Cardiac muscle cell (in vitro differentiated cells and primary cell): ENCODE measurements around the gene ADORA2B. TPM values are rescaled to one million over a fixed set of nuclear protein-coding genes. Genes with fewer than 3 reads are reported as not detected.

ENCODE experiments used
- DNase-seq, 2 donors: peaks; one replicate each; pipeline versions ENCODE4 v3.0.0 to v3.0.0-alpha.2; 2010 to 2017; ENCODE audit warnings: low read depth in 1 of 2, low spot score in 1 of 2
- H3K27ac ChIP-seq: fragments of 200-600 bp; sonication (generic); 2 replicates; pipeline ENCODE4 v1.5.1; 2016
- H3K27me3 ChIP-seq: fragments of 200-600 bp; sonication (generic); 2 replicates; pipeline ENCODE4 v1.6.0; 2016; ENCODE audit warnings: control low read depth
- H3K36me3 ChIP-seq: fragments of 200-600 bp; sonication (generic); 2 replicates; pipeline ENCODE4 v1.5.1; 2016; ENCODE audit warnings: control low read depth
- H3K4me1 ChIP-seq: fragments of 200-600 bp; sonication (generic); 2 replicates; pipeline ENCODE4 v1.8.1; 2017; ENCODE audit warnings: low read depth, mild to moderate bottlenecking, mixed run types
- H3K4me3 ChIP-seq: fragments of 200-600 bp; sonication (generic); 2 replicates; pipeline ENCODE4 v1.5.1; 2016; ENCODE audit warnings: mild to moderate bottlenecking
- H3K9me3 ChIP-seq: fragments of 200-600 bp; sonication (generic); 2 replicates; pipeline ENCODE4 v1.5.1; 2017; ENCODE audit warnings: low read depth, mild to moderate bottlenecking, control low read depth
- CTCF ChIP-seq: IDR thresholded peaks from 2 replicates; pipeline ENCODE4 v1.5.1; 2012; ENCODE audit warnings: low read depth, mild to moderate bottlenecking, low read length
- polyA plus RNA-seq: library from polyadenylated mRNA; unstranded; fragments of >200 nt; fragmentation: Nextera tagmentation; extraction: Ambion mirVana; gene quantifications from 2 replicates; pipeline ENCODE4 v1.2.1, GENCODE V29; 2016
- total RNA-seq: library from RNA; depleted of rRNA; stranded (reverse); fragments of >200 nt; gene quantifications from 2 replicates; pipeline ENCODE4 v1.2.3, GENCODE V29; 2016

ADORA2B gene
- total and polyA plus RNA-seq, 2 experiments from 2014 or later, result 10.5 to 11.6 TPM

DNA sequence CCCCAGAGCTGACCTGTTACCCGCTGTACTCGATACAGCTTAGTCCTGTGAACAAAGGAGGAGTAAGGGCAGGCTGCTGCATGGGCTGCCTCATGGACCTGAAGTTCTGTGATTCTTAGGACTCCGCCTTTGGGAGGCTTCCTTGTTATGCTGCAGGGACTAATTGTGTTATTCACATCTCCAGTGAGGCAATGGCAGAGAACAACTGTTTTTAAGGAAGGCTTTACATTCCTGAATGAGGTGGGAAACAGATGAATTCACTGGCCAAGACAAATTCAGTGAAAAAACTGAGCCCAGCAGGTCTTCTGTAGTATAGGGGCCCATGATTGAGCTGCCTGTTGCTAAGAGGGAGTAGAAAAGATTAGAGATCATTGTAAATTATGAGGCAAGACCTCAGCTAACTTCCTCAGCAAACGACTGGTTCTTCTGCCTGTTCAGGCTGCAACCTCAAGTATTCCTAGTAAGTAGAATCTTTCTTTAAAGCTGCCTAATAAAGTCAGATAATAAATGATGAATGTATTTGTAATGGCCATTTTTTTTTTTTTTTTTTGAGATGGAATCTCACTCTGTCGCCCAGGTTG is 26.3 kb downstream of the ADORA2B start:
- no peak for DNase-seq
- Histone ChIP-seq H3K27me3 (no peaks in the 10 kb centered on the region), H3K4me1 (peaks cover 11% of the 10 kb centered on the region), H3K4me3 (no peak overlapping the region), H3K36me3 (no peaks in the 10 kb centered on the region), H3K27ac (no peak overlapping the region), H3K9me3 (no peaks in the 10 kb centered on the region)
- no peak for TF ChIP-seq CTCF

GRCh38 chr17:15971882-15972281 is 27.0 kb downstream of the ADORA2B start:
- DNase-seq, result no peak
- H3K27ac ChIP-seq, result no peak overlapping the region
- TF ChIP-seq CTCF, result no peak
- H3K4me1 ChIP-seq, result peaks cover 4% of the 10 kb centered on the region
- H3K27me3 ChIP-seq, result no peaks in the 10 kb centered on the region
- H3K36me3 ChIP-seq, result no peaks in the 10 kb centered on the region
- H3K4me3 ChIP-seq, result no peak overlapping the region
- no peaks in the 10 kb centered on the region for H3K9me3 ChIP-seq

- Histone ChIP-seq H3K9me3 (no peaks in the 10 kb centered on the region), H3K27ac (no peak overlapping the region), H3K4me1 (no peaks in the 10 kb centered on the region), H3K4me3 (no peak overlapping the region), H3K27me3 (no peaks in the 10 kb centered on the region), H3K36me3 (no peaks in the 10 kb centered on the region)
- no peak for TF ChIP-seq CTCF
- DNase-seq, result peak in 1 of 2 donors; percentile 51
Observed at GRCh38 chr17:15972497-15972951, 27.6 kb downstream of the ADORA2B start.

GRCh38 chr17:15973016-15973415 is 28.1 kb downstream of the ADORA2B start:
- H3K27me3 ChIP-seq, result no peaks in the 10 kb centered on the region
- no peak for DNase-seq
- no peak for TF ChIP-seq CTCF
- H3K9me3 ChIP-seq, result no peaks in the 10 kb centered on the region
- H3K4me1 ChIP-seq, result no peaks in the 10 kb centered on the region
- H3K4me3 ChIP-seq, result no peak overlapping the region
- no peak overlapping the region for H3K27ac ChIP-seq
- H3K36me3 ChIP-seq, result peaks cover 4% of the 10 kb centered on the region

DNA sequence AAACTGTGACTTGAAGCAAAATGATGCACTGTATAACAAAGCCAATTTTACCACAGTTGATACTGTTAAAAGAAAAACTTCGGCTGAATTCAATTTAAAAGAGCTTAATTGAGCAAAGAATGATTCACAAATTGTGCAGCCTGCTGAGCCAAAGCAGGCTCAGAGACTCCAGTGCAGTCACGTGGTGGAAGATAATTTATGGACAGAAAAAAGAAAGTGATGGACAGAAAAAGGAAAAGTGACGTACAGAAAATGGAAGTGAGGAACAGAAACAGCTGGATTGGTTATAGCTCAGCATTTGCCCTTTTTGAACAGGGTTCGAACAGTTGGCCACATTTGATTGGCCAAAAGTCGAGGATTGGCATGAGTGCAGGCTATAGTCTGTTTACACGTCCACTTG is 28.9 kb downstream of the ADORA2B start:
- Histone ChIP-seq H3K4me3 (no peak overlapping the region), H3K27ac (no peak overlapping the region), H3K36me3 (peaks cover 4% of the 10 kb centered on the region), H3K27me3 (no peaks in the 10 kb centered on the region), H3K4me1 (peaks cover 4% of the 10 kb centered on the region), H3K9me3 (no peaks in the 10 kb centered on the region)
- no peak for TF ChIP-seq CTCF
- no peak for DNase-seq
